ENCODE results near the gene VCX3B.
"Not testable (repeated sequence)": the region's sequence is repeated elsewhere in the genome, so short reads cannot be mapped to it uniquely, and the experiment has no call there.

Gene VCX3B

DNA sequence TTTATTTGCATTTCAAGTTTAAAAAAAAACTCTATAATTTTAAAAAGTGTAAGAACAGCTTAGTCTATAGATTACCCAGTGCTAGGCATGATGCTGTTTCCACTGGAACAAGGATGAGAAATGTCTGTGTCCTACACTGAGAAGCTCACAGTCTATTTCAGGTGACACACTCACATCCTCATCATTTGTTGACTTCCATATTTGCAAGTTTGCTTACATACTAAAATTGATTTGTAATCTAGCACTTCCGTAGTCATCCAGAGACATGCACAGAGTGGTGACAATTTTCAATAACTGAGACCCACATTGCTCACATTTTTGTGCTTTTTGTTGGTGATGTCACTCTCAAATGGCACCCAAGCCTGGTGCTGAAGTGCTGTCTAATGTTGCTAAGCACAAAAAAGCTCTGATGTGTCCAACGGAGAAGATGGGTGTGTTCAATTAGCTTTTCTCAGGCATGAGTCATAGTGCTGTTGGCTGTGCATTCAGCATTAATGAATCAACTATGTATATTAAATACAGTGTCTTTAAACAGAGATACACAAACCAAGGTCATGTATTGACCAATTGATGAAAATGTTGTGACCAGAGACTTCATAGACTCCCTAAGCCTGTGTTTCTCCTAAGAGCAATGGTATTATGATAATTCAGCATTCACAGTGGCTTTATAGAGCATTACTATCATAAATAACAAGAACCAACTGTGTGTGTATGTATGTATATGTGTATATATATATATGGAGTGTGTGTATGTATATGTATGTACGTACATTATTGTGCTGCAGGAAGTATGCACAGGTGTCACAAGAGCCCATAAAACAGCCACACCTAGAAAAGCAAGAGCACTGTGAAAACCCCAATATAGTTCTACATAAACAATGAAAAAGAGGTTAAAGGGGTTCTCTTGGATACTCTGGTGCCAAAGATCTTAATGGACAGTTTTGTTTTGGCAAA is 31.2 kb upstream of the VCX3B start:
- H3K36me3 ChIP-seq = no peaks in the 10 kb centered on the region
- TF ChIP-seq, protein P1, sequence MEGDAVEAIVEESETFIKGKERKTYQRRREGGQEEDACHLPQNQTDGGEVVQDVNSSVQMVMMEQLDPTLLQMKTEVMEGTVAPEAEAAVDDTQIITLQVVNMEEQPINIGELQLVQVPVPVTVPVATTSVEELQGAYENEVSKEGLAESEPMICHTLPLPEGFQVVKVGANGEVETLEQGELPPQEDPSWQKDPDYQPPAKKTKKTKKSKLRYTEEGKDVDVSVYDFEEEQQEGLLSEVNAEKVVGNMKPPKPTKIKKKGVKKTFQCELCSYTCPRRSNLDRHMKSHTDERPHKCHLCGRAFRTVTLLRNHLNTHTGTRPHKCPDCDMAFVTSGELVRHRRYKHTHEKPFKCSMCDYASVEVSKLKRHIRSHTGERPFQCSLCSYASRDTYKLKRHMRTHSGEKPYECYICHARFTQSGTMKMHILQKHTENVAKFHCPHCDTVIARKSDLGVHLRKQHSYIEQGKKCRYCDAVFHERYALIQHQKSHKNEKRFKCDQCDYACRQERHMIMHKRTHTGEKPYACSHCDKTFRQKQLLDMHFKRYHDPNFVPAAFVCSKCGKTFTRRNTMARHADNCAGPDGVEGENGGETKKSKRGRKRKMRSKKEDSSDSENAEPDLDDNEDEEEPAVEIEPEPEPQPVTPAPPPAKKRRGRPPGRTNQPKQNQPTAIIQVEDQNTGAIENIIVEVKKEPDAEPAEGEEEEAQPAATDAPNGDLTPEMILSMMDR (IDR thresholded peaks at IDR 0.05; ENCODE audit: low read depth, low read length) = no peak
- no peak for DNase-seq
- H3K9me3 ChIP-seq = no peaks in the 10 kb centered on the region
- no peaks in the 10 kb centered on the region for H3K4me1 ChIP-seq
- no peaks in the 10 kb centered on the region for H3K27me3 ChIP-seq
- no peak overlapping the region for H3K4me3 ChIP-seq (ENCODE audit: low read depth, low read length)

DNA sequence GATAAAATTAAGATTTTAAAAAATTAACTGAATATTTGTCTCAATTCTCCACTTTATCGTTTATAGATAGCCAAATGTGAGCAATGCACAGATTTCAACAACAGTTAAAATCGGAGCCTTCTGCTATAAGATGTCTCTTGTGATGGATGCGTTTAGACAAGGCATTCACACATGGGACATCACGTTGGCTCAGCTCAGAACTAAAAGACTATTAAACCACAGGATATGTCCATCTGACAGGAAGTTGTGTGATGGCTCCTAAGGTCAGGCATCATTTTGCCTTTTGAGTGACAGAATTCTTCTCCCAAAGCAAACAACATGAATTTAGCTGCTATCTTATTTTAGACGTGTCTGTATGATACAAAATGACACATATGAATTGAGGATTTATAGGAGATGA is 17.3 kb upstream of the VCX3B start:
- no peak for DNase-seq
- TF ChIP-seq, protein P1 (IDR thresholded peaks at IDR 0.05; ENCODE audit: low read depth, low read length) = no peak
- Histone ChIP-seq H3K4me3 (ENCODE audit: low read depth, low read length) (no peak overlapping the region), H3K36me3 (no peaks in the 10 kb centered on the region), H3K4me1 (no peaks in the 10 kb centered on the region), H3K9me3 (no peaks in the 10 kb centered on the region), H3K27me3 (no peaks in the 10 kb centered on the region)

DNA sequence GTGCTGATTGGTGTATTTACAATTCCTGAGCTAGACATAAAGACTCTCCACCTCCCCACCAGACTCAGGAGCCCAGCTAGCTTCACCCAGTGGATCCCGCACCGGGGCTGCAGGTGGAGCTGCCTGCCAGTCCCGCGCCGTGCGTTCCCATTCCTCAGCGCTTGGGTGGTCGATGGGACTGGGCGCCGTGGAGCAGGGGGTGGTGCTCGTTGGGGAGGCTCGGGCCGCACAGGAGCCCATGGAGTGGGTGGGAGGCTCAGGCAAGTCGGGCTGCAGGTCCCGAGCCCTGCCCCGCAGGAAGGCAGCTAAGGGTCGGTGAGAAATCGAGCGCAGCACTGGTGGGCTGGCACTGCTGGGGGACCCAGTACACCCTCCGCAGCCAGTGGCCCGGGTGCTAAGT is 12.3 kb upstream of the VCX3B start:
- H3K4me1 ChIP-seq; H3K27me3 ChIP-seq; H3K4me3 ChIP-seq (ENCODE audit: low read depth, low read length); H3K9me3 ChIP-seq; H3K36me3 ChIP-seq; DNase-seq: not testable (repeated sequence)

DNA sequence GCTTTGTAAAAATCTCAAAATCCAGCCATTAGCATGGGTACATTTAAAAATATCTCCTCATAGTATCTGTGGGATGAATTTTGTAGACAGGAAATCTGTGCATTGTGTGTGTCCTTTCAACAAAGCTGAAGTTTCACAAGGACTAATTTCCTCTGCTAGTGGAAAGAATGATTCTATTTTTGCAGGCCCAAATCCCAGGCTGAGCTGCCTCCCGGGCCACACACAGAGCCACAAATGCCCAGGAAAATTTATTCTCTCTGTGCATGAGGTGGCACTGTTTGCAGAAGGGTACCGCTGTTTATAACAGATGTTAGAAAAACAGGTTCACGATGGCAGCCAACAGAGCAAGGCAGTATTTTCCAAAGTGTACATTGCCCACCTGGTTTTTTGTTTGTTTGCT is 11.0 kb upstream of the VCX3B start:
- H3K27me3 ChIP-seq = no peaks in the 10 kb centered on the region
- H3K4me1 ChIP-seq = no peaks in the 10 kb centered on the region
- no peaks in the 10 kb centered on the region for H3K9me3 ChIP-seq
- no peak overlapping the region for H3K4me3 ChIP-seq (ENCODE audit: low read depth, low read length)
- DNase-seq = no peak
- TF ChIP-seq, protein P1 (IDR thresholded peaks at IDR 0.05; ENCODE audit: low read depth, low read length) = no peak
- no peaks in the 10 kb centered on the region for H3K36me3 ChIP-seq

DNA sequence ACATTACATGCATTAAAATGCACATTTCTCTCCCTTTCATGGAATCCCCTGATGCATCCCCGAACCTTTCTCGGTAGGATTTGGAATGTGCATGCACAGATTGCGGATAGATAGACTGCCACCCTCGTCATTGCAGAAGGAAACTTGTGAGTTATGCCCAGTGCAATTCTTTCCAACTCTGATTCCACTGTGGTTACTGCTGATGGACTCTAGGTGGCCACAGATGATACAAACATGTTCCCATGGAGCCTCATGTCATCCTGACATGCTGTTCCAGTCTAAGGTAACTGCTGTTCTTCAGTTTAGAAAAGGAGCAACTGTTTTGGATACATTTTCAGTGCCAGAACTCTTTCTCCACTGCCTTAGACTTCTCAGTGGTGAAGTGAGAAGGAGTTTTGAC is 9.1 kb upstream of the VCX3B start:
- no peak for DNase-seq
- Histone ChIP-seq H3K9me3 (no peaks in the 10 kb centered on the region), H3K4me3 (ENCODE audit: low read depth, low read length) (no peak overlapping the region), H3K4me1 (no peaks in the 10 kb centered on the region), H3K36me3 (no peaks in the 10 kb centered on the region), H3K27me3 (no peaks in the 10 kb centered on the region)
- TF ChIP-seq, protein P1 (IDR thresholded peaks at IDR 0.05; ENCODE audit: low read depth, low read length) = no peak

DNA sequence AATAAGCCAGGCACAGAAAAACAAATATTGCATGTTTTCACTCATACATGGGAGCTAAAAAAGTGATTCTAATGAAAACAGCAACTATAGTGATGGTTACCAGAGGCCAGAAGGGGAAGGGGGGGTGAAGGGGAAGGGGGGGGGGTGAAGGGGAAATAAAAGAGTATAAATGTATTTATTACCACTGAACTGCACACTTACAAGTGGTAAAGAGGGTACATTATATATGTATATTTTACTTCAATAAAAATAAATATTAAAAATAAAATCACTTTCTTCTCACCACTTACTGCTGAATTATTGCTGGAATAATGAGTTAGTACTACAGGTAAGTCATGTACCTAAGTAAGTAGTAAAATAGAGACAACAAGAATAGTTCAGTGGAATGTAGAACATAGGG is 2.1 kb upstream of the VCX3B start:
- TF ChIP-seq, protein P1 (IDR thresholded peaks at IDR 0.05; ENCODE audit: low read depth, low read length) = no peak
- Histone ChIP-seq H3K36me3 (no peaks in the 10 kb centered on the region), H3K4me3 (ENCODE audit: low read depth, low read length) (no peak overlapping the region), H3K27me3 (no peaks in the 10 kb centered on the region), H3K4me1 (no peaks in the 10 kb centered on the region), H3K9me3 (no peaks in the 10 kb centered on the region)
- no peak for DNase-seq
